Parathyroid adenoma (tissue), 2 donors: Measurements from ENCODE around the gene ZEB1.

Experiments
- H2AFZ ChIP-seq: fragments of 300-600 bp; sonication (generic); one replicate; pipeline ENCODE4 v1.7.0; 2017; ENCODE audit warnings: antibody characterized with exemption, mild to moderate bottlenecking
- H3K27ac ChIP-seq: fragments of 300-600 bp; sonication (generic); one replicate; pipeline ENCODE4 v1.7.0; 2017
- H3K27me3 ChIP-seq: fragments of 300-600 bp; sonication (generic); one replicate; pipeline ENCODE4 v1.7.0; 2017; ENCODE audit warnings: low read length; ENCODE audit not compliant: control insufficient read depth, insufficient read depth
- H3K36me3 ChIP-seq: fragments of 300-600 bp; sonication (generic); one replicate; pipeline ENCODE4 v1.7.0; 2017; ENCODE audit warnings: low read length; ENCODE audit not compliant: control insufficient read depth, insufficient read depth
- H3K4me1 ChIP-seq: fragments of 300-600 bp; sonication (generic); one replicate; pipeline ENCODE4 v1.7.0; 2017; ENCODE audit warnings: control low read depth
- H3K4me2 ChIP-seq: fragments of 300-600 bp; sonication (generic); one replicate; pipeline ENCODE4 v1.7.0; 2017; ENCODE audit warnings: low read length
- H3K4me3 ChIP-seq: fragments of 300-600 bp; sonication (generic); one replicate; pipeline ENCODE4 v1.7.0; 2017; ENCODE audit warnings: low read depth, low read length
- H3K79me2 ChIP-seq: fragments of 300-600 bp; sonication (generic); one replicate; pipeline ENCODE4 v1.7.0; 2017; ENCODE audit warnings: control low read depth
- H3K9ac ChIP-seq: fragments of 300-600 bp; sonication (generic); one replicate; pipeline ENCODE4 v1.7.0; 2017; ENCODE audit warnings: mild to moderate bottlenecking
- H3K9me3 ChIP-seq: fragments of 300-600 bp; sonication (generic); one replicate; pipeline ENCODE4 v1.7.0; 2017; ENCODE audit warnings: low read length; ENCODE audit not compliant: control insufficient read depth
- TF ChIP-seq, protein P1 (sequence below): fragments of 300-600 bp; sonication (generic); IDR thresholded peaks from one replicate; pipeline ENCODE4 v1.7.0; 2017; ENCODE audit warnings: antibody characterized with exemption, mild to moderate bottlenecking
- donor health status: primary hyperparathyroidism.

The ZEB1 gene

DNA sequence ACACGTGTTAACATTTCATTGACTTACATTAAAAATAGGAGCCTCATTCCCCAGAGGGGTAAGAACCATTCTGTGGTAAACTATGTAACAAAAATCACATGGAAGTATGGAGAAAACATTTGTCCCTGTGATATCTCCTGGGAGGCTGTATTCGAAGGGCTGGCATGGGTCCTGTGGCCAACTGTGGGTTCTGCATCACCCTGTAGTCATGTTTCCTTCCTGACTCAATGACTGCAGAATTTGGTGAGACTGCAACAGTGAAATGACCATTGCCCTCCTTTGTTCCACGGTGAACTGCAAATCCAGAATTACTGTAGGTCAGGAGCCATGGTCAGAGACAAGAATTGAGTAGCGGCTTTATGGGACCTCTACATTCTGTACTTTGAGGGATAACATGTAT is 3.6 kb upstream of the ZEB1 start:
- Histone ChIP-seq H3K9ac (no peak overlapping the region), H3K79me2 (no peaks in the 10 kb centered on the region), H3K4me1 (no peaks in the 10 kb centered on the region), H3K9me3 (no peaks in the 10 kb centered on the region), H3K36me3 (no peaks in the 10 kb centered on the region), H3K27me3 (no peaks in the 10 kb centered on the region), H3K4me3 (no peak overlapping the region), H3K4me2 (no peak overlapping the region), H3K27ac (no peak overlapping the region), H2AFZ (no peak overlapping the region)
- TF ChIP-seq, protein P1, sequence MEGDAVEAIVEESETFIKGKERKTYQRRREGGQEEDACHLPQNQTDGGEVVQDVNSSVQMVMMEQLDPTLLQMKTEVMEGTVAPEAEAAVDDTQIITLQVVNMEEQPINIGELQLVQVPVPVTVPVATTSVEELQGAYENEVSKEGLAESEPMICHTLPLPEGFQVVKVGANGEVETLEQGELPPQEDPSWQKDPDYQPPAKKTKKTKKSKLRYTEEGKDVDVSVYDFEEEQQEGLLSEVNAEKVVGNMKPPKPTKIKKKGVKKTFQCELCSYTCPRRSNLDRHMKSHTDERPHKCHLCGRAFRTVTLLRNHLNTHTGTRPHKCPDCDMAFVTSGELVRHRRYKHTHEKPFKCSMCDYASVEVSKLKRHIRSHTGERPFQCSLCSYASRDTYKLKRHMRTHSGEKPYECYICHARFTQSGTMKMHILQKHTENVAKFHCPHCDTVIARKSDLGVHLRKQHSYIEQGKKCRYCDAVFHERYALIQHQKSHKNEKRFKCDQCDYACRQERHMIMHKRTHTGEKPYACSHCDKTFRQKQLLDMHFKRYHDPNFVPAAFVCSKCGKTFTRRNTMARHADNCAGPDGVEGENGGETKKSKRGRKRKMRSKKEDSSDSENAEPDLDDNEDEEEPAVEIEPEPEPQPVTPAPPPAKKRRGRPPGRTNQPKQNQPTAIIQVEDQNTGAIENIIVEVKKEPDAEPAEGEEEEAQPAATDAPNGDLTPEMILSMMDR: no peak

DNA sequence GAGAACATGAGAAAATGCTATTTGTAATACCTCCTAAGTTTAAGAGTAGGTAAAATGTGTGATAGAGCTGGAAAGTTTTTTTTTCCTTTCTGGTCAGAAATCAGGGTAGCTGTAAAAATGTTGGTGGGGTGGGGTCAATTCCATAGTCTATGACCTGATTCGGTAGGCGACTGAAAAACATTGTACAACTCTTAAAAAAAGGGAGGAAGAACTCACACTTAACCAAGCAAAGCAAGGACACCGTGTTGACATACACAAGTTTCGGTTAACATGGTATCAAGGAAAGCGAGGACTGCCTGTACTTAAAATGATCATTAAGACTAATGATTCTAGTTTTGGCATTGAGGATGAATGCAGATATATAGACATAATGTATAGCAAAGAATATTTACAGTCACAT is 1.8 kb upstream of the ZEB1 start:
- TF ChIP-seq, protein P1: no peak
- H3K36me3 ChIP-seq: no peaks in the 10 kb centered on the region
- no peaks in the 10 kb centered on the region for H3K9me3 ChIP-seq
- H3K27ac ChIP-seq: no peak overlapping the region
- no peak overlapping the region for H3K4me2 ChIP-seq
- H3K27me3 ChIP-seq: no peaks in the 10 kb centered on the region
- no peak overlapping the region for H2AFZ ChIP-seq
- H3K9ac ChIP-seq: no peak overlapping the region
- H3K4me3 ChIP-seq: no peak overlapping the region
- no peaks in the 10 kb centered on the region for H3K4me1 ChIP-seq
- no peaks in the 10 kb centered on the region for H3K79me2 ChIP-seq

DNA sequence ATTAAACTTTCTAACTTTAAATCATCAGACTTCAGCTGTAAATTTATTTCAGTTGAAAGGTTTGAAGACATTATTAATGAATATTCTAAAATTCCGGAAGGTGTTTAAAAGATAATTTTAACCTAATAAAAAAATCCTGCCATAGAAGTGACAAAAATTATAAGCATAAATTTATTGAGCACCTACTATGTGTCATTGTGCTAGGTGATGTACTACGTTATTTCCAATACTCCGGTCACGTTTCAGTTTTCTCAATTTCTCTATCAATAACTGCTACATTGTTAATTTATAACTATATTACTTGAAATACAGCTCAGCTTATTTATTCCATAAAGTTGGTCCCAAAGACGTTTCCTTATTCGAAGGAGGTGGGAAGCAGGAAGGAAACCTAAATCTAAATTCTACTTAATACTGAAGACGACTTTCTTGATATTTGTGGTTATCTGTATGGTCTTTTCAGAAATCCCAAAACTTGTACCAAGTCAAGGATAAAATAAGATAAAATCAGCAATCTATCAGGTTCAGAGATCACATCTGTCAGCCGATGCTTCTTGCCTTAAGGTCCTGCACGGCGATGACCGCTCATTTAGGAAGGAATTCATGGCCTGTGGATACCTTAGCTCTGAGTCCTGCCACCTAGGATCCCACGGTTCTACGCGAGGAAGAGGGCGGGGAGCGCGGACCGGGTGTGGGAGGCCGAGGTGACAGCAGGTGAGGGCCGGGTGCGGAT is 1.2 kb upstream of the ZEB1 start:
- Histone ChIP-seq H3K27me3 (no peaks in the 10 kb centered on the region), H3K36me3 (no peaks in the 10 kb centered on the region), H2AFZ (peak overlapping the region; percentile 93), H3K27ac (peak overlapping the region; percentile 70), H3K4me3 (peak overlapping the region; percentile 89), H3K4me1 (no peaks in the 10 kb centered on the region), H3K9ac (no peak overlapping the region), H3K79me2 (no peaks in the 10 kb centered on the region), H3K9me3 (no peaks in the 10 kb centered on the region), H3K4me2 (peak overlapping the region; percentile 87)
- TF ChIP-seq, protein P1: no peak

DNA sequence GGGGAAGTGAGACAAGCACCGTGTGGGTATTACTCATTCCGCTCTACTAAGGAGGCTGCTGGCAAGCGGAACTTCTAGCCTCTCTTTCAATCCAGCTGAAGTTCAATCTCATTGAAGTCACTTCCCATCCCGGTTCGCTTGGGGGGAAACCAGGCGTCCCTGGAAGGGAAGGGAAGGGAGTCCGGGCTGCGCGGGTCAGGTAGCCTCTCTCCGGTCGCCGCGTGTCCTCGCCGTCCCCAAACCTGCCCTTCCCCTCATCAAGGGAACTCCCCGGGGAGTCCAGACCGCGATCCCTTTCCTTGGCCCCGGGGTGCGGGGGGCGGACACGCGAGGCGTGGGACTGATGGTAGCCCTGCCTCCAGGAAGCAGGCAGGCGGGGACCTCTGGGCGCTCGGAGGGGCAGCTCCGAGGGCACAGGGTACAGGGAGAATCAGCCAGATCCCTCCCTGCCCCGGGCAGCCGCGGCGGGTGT is 598 bp upstream of the ZEB1 start:
- Histone ChIP-seq H2AFZ (peak overlapping the region; percentile 93), H3K9me3 (no peaks in the 10 kb centered on the region), H3K9ac (no peak overlapping the region), H3K27me3 (no peaks in the 10 kb centered on the region), H3K4me2 (peak overlapping the region; percentile 87), H3K79me2 (no peaks in the 10 kb centered on the region), H3K36me3 (no peaks in the 10 kb centered on the region), H3K27ac (peak overlapping the region; percentile 70), H3K4me3 (peak overlapping the region; percentile 89), H3K4me1 (no peaks in the 10 kb centered on the region)
- TF ChIP-seq, protein P1: no peak
